Calu3 (cell line): Measurements from ENCODE around the gene DPPA4. TPM values are rescaled to one million over a fixed set of nuclear protein-coding genes. Genes with fewer than 3 reads are reported as not detected.

Source experiments
- BruUV-seq: library from RNA; stranded (reverse); fragments of 400-500 nt; replicated peaks from 2 replicates; lab custom pipeline; 2021; lab: Mats Ljungman, UMichigan
- CTCF ChIA-PET: fragments of 300-600 bp; sonication (Branson Sonifier 250); formaldehyde crosslinking; loops from one replicate; lab custom pipeline; 2022; ENCODE audit warnings: antibody characterized with exemption; lab: Charles Lee
- DNase-seq: peaks from one replicate; pipeline ENCODE4 v3.0.0; 2022
- H3K27ac Mint-ChIP-seq: one replicate; pipeline ENCODE4 v1.8.0; 2022; ENCODE audit warnings: mixed read lengths; ENCODE audit not compliant: unreplicated experiment
- H3K27me3 Mint-ChIP-seq: one replicate; pipeline ENCODE4 v1.8.0; 2022; ENCODE audit warnings: mixed read lengths; ENCODE audit not compliant: unreplicated experiment
- H3K36me3 Mint-ChIP-seq: one replicate; pipeline ENCODE4 v1.8.0; 2022; ENCODE audit warnings: mild to moderate bottlenecking, moderate library complexity, mixed read lengths; ENCODE audit not compliant: insufficient read depth, unreplicated experiment
- H3K4me1 Mint-ChIP-seq: one replicate; pipeline ENCODE4 v1.8.0; 2022; ENCODE audit warnings: mild to moderate bottlenecking, low read depth, mixed read lengths; ENCODE audit not compliant: unreplicated experiment
- H3K4me3 Mint-ChIP-seq: one replicate; pipeline ENCODE4 v1.8.0; 2022; ENCODE audit warnings: mild to moderate bottlenecking, low read depth, moderate library complexity, mixed read lengths; ENCODE audit not compliant: unreplicated experiment
- H3K9me3 Mint-ChIP-seq: one replicate; pipeline ENCODE4 v1.8.0; 2022; ENCODE audit warnings: low read depth, mixed read lengths; ENCODE audit not compliant: unreplicated experiment
- intact Hi-C: fragments of 100-400 bp; cut with micrococcal nuclease; formaldehyde crosslinking; loops from one replicate; pipeline ENCODE4 v1.10.0; 2022; ENCODE audit not compliant: unreplicated experiment
- total RNA-seq: library from RNA; stranded (reverse); gene quantifications from 2 replicates; pipeline ENCODE4 v1.2.3, GENCODE V29; 2022
- TF ChIP-seq, protein P1 (sequence below): fragments of 200-600 bp; IDR thresholded peaks from one replicate; pipeline ENCODE4 v1.8.0; 2022; ENCODE audit warnings: antibody characterized with exemption; ENCODE audit not compliant: unreplicated experiment

Gene DPPA4
- total RNA-seq, 1 experiment from 2014 or later = not detected

DNA sequence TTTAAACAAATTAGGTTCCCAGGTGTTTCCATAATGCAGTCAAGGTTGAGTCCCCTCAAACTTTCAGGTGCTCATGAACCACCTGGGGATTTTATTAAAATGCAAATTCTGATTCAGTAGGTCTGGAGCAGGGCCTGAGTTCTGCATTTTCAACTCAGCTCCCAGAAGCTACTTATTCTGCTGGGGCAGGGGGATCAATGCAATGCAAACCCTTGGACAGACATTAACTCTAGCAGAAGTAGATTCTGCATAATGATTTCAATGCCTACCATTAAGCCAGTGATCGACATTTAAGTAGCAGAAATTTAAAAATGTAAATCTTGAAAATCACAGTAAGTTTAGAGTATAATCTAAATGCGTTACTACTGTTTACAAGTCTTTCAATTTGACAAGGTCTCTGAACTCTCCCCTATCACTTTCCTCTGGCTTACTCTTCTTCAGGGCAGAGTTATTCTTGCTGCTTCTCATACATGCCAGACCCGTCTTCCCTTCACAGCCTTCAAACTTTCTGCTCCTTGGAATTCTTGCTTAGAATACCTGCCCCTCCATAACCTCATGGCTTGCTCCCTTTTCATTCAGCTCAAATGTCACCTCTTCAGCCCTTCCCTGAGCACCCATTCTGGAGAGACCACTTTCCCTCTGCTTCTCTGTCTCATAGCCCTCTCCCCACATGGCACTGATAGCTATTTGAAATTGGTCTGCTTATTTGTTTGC, 19.3 kb upstream of the DPPA4 start:
- Mint-ChIP-seq H3K4me1 (peaks cover 8% of the 10 kb centered on the region), H3K9me3 (no peaks in the 10 kb centered on the region), H3K27ac (no peak overlapping the region), H3K36me3 (no peaks in the 10 kb centered on the region), H3K27me3 (no peaks in the 10 kb centered on the region), H3K4me3 (no peak overlapping the region)
- intact Hi-C loops = no loop called here
- DNase-seq = no peak
- CTCF ChIA-PET = no interaction called here
- BruUV-seq = no TSS peak
- TF ChIP-seq, protein P1, sequence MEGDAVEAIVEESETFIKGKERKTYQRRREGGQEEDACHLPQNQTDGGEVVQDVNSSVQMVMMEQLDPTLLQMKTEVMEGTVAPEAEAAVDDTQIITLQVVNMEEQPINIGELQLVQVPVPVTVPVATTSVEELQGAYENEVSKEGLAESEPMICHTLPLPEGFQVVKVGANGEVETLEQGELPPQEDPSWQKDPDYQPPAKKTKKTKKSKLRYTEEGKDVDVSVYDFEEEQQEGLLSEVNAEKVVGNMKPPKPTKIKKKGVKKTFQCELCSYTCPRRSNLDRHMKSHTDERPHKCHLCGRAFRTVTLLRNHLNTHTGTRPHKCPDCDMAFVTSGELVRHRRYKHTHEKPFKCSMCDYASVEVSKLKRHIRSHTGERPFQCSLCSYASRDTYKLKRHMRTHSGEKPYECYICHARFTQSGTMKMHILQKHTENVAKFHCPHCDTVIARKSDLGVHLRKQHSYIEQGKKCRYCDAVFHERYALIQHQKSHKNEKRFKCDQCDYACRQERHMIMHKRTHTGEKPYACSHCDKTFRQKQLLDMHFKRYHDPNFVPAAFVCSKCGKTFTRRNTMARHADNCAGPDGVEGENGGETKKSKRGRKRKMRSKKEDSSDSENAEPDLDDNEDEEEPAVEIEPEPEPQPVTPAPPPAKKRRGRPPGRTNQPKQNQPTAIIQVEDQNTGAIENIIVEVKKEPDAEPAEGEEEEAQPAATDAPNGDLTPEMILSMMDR = no peak

DNA sequence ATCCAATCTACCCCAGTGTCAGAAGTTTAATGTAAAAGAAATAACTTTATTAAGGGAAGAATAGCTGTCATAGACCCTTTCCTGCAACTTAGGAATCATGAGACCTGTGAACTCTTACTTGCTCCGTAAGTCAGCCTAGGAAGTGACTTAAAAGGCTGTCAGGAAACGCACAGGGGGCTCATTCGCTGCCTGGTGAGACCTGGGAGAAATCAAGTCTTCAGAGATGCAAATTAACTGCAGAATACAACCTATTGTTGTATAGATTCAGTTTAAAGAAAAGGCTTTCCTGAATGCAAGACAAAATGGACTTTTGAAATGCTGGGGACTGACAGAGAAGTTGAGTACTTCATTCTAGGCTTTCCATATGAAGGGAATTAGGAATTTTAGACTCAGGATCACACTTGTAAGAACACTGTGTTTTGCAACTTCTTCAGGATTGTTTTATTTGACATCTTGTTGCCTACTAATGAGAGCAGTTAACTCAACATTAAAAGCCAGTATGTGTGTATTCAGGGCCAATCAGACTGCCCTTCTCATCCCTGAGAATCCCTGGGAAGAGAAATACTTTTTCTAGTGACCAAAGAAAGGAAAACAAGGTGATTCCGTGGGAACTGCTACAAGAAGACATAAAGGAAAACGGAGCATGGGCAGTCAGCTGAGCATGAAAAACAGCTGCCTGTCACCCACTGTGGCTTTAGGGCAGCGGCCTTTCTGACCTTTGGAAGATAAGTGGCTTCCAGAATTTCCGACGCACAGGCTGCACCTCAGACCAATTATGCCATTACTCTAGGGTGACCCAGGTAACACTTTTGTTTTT, 18.5 kb upstream of the DPPA4 start:
- Mint-ChIP-seq H3K9me3 (no peaks in the 10 kb centered on the region), H3K4me3 (no peak overlapping the region), H3K27ac (no peak overlapping the region), H3K27me3 (no peaks in the 10 kb centered on the region), H3K4me1 (peaks cover 8% of the 10 kb centered on the region), H3K36me3 (no peaks in the 10 kb centered on the region)
- intact Hi-C loops = no loop called here
- TF ChIP-seq, protein P1 = no peak
- BruUV-seq = no TSS peak
- CTCF ChIA-PET = no interaction called here
- no peak for DNase-seq

DNA sequence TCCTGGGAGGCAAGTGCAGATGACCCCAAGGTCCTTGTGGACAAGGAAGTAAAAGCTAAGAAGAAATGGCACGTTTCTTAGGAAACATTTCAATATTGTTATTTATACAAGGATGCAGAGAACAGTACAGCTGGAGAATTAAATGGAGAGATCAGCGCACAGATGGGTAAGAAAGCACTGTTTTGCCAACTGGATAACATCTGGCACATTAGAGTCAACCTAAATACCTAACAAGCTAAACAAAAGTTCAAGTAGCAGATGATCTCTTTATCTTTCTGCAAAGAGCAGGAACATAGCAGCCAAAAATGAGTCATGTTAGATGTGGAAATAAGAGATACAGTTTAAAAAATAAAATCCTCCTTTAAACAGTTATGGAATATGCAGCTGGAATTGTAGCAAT, 15.7 kb upstream of the DPPA4 start:
- peaks cover 8% of the 10 kb centered on the region for H3K4me1 Mint-ChIP-seq
- no peak overlapping the region for H3K27ac Mint-ChIP-seq
- H3K4me3 Mint-ChIP-seq = no peak overlapping the region
- H3K27me3 Mint-ChIP-seq = no peaks in the 10 kb centered on the region
- BruUV-seq = no TSS peak
- H3K9me3 Mint-ChIP-seq = no peaks in the 10 kb centered on the region
- DNase-seq = no peak
- CTCF ChIA-PET = no interaction called here
- TF ChIP-seq, protein P1 = no peak
- intact Hi-C loops = no loop called here
- no peaks in the 10 kb centered on the region for H3K36me3 Mint-ChIP-seq

DNA sequence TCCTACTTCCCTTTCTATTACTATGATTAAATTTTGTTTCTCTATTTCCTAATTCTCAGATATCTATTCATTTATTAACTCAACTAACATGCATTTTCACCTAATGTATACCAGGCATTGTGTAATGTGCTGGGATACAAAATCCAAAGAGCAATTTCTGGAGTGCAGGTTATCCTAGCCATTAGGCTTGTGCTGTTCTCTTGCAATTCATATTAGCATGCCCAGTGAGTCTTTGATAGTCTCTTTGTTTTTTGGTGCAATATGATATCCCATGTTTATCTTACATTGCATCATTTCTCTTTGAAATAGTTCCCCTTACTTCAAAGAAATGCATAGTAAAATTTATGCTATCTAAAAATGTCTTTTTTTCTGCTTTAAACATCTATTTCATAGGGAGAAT, 13.9 kb upstream of the DPPA4 start:
- Mint-ChIP-seq H3K4me1 (peaks cover 8% of the 10 kb centered on the region), H3K9me3 (no peaks in the 10 kb centered on the region), H3K4me3 (no peak overlapping the region), H3K36me3 (no peaks in the 10 kb centered on the region), H3K27ac (no peak overlapping the region), H3K27me3 (no peaks in the 10 kb centered on the region)
- TF ChIP-seq, protein P1 = no peak
- no peak for DNase-seq
- CTCF ChIA-PET = no interaction called here
- BruUV-seq = no TSS peak
- intact Hi-C loops = no loop called here
